NOMO-1 treated with dmso at 0.1 percent for 144 hours (cell line): ENCODE results near the gene NTN1.
"Not testable (repeated sequence)": the region's sequence is repeated elsewhere in the genome, so short reads cannot be mapped to it uniquely, and the experiment has no call there.

Experiments
- DNase-seq: peaks from one replicate; lab custom pipeline; 2025; ENCODE audit not compliant: unreplicated experiment; lab: John Stamatoyannopoulos, UW

NTN1 gene

DNA sequence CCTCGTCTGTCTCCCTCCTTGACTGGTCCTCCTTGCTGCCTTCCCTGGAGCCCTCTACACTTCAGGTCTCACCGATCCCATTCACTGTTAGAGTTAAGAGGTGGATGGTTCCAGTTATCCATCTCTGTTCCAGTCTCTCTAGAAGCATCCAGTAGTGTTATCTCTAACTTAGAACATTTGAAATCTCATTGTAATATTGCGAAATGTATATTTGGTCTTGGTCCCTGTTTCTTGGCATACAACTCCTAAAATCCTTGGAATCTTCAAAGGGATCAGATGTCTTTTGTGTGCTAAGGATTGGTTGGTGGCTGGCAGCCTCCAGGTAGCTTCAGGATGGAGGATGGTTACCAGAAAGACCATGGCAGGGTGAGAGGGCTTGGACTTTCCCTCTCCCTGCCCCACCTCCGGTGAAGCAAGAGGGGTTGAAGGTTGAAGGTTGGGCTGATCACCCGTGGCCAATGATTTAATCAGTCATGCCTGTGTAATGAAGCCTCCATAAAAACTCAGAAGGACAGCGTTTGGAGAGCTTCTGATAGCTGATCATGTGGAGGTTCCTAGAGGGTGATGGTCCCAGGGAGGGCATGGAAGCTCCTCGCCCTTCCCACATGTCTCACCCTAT, 59.1 kb downstream of the NTN1 start:
- no peak for DNase-seq

DNA sequence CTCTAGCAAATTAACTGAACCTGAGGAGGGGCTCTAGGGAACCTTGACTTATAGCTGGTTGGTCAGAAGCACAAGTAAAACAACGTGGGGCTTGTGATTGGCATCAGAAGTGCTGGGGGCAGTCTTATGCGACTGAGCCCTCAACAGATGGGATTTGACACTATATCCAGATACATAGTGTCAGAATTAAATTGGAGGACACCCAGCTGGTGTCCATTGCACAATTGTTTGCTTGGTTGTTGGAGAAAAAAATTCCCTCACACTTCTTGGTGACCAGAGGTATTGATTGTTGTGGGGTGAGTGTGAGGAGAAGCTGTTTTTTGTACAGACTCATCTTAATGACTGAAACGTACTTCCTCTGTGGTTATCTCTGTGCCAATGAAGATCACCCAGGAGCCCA, 59.7 kb downstream of the NTN1 start:
- DNase-seq: no peak

DNA sequence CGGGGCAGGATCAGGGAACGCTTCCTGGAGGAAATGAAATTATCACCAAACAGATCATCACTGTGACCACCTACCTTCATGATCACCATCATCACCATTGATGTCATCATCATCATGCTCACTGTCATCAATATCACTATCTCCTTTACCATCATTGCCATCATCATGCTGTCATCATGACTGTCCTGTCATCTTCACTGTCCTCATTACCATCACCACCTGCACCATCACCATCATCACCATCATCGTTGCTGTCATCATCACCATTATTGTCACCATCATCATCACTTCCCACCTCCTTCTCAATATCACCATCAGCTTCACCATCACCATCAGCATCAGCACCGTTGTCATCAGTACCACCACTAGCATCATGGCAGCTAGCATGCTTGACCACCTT, 65.3 kb downstream of the NTN1 start:
- DNase-seq: no peak

DNA sequence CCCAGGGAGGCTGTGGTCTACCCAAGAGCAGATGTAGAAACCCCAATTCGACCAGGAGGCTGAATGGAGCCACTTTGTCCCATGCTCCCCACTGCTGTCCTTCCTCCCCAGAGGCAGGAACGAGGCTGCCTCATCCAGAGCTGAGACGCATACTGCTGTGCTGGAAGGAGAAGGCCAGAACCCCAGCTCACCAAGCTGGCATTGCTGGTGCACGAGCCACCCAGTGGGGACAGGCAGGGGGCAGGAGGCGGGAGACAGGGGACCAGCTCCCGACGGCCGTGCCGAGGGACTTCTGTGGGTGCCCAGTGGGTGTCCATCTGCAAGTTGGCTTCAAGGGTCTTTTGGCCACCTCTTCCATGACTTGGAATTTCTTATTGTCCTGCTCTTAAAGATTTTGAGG, 66.6 kb downstream of the NTN1 start:
- DNase-seq: no peak

DNA sequence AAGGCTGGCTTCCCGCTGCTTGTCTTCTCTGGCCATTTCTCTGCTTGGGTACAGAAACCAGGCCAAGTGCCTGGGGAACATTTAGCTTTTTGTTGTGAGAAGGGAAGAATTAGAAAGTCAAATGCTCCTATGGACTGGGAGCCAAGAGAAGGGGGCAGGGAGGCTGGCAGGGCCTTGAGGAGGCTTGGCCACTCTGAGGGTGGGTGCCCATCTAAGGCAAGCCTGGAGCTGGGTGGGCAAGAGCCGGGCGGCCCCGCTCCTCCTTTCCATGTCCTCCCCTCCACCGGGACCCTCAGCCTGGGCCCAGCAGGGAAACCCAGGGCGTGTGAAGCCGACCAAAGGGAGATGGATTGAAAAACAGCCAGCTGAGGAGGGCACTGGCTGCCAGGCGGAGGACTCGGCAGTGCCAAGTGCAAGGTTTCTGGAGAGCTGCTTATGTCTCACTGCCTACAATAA, 69.4 kb downstream of the NTN1 start:
- DNase-seq: no peak

DNA sequence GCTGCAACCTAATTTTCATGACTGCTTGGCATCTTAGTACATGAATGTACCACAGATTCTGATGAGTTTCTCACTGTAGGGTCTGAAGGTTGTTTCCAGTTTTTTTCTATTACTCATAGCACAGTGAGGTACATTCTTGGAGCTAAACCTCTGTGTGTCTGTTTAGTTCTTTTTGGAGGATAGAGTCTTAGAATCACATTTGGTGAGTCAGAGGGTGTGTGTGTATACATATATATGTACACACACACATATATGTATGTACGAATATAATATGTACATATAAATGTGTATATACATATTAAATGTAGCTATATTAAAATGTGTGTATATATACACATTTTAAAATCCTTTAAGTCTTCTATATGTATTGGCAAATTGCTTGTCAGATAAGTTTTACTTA, 72.9 kb downstream of the NTN1 start:
- DNase-seq: no peak

DNA sequence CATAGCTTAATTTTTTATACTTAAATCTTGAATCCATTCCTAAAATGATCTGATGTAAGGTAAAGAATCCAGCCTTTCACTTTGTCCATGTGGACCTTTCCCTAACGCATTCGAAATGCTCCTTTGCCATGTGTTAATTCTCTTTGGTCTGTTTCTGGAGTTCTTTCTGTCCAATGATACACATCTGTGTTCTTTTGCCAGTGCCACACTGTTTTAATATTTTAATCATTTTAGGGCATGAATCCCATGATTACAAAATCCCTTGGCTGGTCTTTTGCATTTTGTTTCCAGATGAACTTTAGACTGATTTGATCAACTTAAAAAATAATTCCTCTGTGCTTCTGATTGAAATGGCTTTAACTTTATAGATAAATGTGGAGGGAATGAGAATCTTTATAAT, 74.1 kb downstream of the NTN1 start:
- no peak for DNase-seq

DNA sequence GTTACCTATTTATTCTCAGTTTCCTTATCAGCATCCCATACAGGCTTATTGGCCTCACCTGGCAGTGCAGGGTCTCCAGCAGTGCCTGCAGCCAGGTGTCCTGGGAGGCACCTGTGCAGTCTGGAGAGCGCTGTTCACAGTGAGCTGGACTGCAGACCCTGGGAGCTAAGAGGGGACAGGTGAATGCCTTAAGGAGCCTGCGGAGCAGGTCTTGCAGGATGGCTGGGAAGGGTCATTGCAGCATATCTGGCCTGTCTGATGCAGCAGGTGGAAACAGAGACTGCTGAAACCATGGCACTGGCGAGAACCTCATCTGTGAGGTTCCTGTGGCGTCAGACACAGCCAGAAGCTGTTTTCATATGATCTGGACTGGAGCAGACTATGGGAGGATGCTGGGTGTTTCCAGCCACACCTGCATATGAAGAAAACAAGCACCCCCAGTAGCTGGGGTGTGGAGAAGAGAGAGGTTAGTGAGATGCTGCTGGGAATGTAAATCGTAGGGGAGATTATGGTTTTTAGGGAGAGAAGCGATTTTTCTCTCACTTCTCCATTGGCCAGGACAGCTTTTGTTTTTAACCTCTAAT, 77.0 kb downstream of the NTN1 start:
- DNase-seq: no peak

DNA sequence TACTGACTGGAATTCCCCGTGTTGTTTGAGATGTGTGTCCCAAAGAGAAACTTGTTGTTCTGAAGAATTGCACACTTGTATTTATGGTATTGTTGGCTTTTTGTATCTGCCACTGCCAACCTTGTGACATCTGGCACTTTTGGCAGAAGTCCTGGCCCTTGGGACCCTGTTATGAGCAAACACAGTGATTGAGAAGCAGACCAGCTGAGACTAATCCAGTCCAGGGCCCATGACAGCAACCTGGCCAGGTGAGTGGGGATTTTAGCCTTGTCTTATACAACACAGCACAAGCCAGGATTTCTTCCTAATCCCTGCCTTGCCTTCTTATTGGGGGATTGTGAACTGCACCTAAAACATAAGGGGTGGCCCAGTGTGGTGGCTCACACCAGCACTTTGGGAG, 80.0 kb downstream of the NTN1 start:
- no peak for DNase-seq

DNA sequence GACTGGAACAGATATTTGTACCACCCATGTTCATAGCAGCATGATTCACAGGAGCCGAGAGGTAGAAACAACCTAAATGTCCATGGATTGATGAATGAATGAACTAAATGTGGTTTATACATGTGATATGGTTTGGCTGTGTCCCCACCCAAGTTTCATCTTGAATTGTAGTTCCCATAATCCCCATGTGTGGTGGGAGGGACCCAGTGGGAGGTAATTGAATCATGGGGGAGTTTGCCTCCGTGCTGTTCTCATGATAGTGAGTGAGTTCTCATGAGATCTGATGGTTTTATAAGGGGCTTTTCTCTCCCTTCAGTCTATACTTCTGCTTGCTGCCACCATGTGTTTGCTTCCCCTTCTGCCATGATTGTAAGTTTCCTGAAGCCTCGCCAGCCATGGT, 81.9 kb downstream of the NTN1 start:
- not testable (repeated sequence) for DNase-seq

DNA sequence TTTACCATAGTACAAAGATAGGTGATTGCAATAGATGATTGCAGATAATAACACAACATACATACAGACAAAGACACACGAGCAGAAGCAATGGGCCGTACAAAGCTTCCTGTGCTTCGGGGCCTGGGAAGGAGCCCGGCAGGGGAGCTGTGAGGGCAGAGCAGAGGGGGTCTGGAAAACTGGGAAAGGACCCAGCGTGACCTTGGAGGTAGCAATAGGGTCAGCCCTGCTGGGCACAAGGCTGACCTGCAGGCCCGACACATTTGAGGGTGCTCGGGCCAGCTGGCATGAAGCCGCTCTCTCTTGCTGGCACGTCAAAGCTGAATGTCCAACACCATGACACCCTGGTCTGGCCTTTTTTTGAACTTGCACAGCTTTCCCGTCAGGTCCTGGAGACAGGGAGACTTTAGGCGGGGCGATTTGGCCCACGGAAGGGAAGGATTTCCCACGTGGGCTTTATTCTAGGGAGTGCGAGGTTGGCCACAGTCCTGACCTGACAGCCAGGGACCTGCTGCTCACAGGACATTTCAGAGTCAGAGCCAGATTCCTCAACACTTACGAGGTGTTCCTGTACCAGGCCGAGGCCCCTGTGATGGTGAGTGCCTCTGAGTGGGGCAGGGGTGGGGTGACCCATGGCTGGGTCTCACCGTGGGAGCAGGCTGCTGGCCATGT, 83.2 kb downstream of the NTN1 start:
- DNase-seq: no peak

DNA sequence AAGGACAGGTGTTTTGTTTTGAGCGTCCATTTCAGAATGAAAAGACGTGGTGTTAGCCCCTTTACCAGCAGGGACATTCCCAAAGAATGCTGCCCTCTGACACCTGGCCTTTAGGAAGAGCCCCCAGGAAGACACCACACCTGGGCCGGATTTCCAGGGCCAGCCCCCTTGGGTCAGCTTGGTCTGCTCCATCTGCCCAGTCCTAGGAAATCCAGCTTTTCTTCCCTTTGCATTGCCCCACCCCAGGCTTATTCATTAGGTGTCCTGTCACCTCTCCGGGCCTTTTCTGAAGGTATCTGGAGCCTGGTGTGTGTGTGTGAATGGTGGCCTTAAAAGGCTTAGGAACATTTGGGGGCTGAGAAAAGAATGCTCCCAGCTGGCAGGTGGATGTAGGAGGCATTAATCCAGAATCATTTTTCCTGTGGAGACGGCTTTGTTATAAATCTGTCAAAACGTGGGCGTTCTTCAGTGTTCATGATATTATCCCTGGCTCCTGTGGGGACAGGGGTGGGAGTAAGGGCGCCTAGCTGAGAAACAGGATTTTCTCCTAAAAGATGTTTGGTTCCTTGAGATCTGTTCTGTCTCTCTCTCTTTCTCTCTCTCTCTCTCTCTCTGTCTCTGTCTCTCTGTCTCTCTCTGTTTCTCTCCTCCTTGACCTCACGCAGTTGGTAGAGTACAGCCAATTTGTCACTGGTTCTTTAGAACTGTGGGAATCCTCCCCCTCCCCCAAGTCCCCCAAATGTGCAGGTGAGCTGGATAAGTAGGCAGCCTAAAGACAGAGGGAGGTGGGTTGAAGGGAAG, 84.0 kb downstream of the NTN1 start:
- no peak for DNase-seq

DNA sequence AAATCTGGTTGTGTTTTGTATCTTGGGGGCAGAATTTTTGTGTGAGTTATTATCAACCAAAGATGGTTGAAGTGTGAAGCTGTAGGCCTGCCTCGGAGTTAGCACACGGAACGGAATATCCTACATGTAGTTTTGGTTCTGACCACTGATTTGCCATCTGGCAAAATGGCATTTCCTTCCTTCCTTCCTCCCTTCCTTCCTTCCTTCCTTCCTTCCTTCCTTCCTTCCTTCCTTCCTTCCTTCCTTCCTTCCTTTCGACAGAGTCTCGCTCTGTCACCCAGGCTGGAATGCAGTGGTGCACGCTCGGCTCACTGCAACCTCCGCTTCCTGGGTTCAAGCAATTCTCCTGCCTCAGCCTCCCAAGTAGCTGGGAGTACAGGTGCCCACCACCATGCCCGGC, 85.0 kb downstream of the NTN1 start:
- DNase-seq: not testable (repeated sequence)

DNA sequence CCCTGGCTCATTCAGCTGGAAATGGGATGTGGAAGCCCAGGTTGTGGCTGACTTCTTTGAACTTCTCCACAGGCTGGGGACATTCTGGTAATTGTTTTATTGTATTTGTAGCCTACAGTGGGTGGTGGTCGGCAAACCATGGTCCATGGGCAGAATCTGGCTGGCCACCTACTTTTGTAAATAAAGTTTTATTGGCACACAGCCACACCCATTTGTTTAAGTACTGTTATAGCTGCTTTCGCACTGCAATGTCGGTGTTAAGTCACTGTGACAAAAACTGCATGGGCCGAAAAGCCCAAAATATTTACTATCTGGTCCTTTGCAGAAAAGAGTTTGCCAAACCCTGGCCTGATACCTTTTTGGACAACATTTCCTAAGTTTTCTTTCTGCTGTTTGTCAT, 86.2 kb downstream of the NTN1 start:
- DNase-seq: no peak

DNA sequence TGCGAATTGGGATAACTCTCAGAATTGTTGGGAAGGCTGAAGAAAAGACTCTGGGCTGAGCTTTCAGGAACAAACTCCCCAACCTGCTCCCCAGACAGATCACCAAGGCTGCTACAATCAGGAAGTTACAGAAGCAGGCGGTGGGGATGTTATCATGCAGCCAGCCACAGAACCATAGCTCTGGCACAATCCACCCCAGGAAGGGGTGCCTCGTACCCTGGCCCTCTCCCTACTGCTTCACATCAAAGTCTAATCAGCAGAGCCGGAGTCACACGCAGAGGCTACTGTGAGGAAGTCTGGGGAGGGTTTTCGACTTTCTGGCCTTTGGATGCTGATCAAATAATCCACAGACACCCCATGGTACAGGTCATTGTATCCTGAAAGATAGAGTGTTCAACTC, 86.8 kb downstream of the NTN1 start:
- DNase-seq: no peak

DNA sequence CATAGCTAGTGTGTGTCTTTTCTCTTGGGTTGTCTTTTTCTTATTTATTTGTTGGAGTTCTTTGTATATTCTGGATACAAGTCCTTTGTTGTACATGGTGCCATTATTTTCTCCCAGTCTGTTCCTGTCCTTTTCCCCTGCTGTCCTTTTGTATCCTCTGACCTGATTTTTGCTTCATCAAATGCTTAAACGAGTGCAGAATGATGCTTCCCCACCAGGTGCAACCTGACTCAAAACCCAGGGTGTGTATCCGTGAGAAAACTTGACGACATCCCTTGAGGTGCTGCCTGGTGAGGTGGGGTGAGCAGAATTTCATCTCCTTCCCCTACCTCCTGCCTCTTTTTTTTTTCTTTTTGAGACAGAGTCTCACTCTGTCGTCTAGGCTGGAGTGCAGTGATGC, 88.6 kb downstream of the NTN1 start:
- no peak for DNase-seq

DNA sequence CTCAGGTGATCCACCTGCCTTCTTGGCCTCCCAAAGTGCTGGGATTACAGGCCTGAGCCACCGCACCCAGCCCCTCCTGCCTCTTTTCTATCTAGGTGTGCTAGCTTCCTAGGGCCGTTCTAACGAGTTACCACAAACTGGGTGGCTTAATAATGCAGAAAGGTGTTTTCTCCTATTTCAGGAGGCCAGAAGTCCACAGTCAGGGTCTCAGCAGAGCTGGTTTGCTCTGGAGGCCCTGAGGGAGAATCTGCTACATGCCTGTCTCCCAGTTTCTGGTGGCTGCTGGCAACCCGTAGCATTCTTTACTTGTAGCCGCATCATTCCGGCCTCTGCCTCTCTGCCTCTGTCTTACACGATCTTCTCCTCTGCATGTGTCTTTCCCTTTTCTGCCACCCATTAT, 89.2 kb downstream of the NTN1 start:
- DNase-seq: no peak

DNA sequence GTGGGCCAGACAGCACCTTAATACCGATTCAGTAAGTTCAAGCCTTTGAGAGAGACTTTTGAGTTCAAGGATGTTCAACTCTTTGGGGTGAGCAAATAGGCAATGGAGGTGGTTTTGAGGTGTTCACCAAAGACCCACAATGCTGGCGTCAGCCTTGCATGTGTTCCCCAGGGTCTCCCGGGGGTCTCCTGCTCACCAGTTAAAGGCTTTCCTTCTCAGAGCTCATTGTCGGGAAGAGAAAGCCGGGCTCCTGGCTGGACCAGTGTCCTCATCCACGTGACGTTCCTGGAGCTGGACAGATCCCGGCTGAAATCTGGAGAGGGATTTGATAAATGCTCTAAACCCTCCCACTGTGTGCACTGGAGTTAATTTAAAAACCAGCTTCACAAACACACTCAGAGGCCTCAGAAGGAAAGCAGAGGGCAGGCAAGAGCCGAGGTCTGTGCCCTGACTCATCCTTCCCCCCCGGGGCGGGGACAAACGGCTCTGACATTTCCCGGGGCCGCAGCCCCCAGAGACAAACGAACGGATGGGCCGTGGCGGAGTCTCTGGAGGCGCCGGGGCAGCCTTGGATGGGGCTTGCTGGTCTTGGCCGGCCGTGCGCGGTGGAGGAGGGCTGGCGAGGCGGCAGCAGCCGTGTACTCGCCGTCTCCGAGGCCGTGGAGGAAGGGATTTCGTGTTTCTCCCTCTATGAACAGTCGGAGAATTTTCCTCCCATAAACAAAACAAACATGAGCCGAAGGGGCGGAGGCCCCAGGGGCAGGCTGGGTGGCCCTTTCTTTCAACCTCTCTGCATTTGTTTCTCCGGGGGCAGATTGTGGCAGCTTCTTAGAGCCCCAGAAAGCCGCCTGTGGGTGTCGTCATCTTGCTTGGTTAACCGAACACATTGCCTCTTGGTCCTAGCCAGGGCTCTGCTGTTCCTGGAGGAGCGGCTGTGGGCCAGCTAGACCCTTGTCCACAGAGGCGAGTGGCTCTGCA, 94.2 kb downstream of the NTN1 start:
- peak; percentile 36 for DNase-seq

DNA sequence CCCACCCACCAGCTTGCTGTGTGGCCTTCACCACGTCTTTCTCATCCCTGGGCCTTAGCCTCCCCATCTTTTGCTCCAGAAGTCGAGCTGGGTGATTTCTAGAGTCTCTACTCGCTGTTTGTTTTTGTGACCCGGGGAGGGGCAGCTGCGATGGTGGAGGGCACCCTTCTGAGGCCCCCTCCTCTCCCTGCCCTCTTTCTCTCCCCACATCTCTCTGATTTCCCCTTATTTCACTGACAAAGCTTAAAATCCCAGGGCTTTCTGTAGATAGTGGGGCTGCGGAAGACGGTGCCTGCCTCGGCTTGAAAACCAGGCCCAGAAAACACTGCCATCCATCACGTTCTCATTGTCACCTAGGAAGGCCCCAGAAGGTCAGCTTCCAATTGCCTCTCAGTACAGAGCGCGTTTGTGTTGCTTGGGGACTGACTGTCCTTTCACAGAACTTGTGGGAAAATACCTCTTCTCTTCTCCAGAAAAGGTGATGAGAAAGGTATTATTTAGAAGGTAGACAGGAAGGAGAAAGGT, 95.1 kb downstream of the NTN1 start:
- DNase-seq: no peak

DNA sequence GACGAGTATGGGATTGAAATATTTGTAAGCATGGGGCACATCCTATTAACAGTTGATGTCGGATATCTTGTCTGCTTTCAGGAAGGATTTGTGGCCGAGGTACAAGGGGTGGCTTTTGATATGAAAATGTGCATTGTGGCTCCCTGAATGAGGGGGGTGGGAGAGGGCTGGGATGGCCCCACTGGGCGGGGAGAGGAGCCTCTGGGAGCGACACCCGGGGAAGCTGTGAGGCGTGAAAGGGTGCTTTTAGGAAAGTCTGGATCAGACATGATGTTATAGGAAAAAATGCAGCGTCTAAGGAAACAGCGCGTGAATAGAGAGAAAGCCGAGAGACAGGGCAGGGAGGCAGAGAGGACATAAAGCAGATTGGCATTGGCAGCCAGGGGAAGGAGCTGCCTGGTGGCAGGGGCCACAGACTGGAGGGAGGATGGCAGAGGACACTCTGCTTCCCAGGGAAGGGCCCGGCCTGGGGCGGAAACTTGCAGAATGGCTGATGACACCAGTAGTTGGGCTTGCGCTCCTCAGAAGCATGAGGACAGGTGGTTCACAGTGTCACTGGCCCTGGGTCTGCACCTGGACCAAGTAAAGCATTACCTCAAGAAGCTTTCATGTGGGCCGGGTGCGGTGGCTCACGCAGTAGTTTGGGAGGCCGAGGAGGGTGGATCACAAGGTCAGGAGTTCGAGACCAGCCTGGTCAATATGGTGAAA, 95.7 kb downstream of the NTN1 start:
- DNase-seq: no peak
